ENCODE results near the gene PTBP3. TPM values are rescaled to one million over a fixed set of nuclear protein-coding genes. Genes with fewer than 3 reads are reported as not detected.
A peak's percentile ranks its signal among the peaks of the same experiment; 100 is the strongest.

The PTBP3 gene
- total RNA-seq, 4 donors from 2014 or later = 52.1 to 126 (median 71.0) TPM

DNA sequence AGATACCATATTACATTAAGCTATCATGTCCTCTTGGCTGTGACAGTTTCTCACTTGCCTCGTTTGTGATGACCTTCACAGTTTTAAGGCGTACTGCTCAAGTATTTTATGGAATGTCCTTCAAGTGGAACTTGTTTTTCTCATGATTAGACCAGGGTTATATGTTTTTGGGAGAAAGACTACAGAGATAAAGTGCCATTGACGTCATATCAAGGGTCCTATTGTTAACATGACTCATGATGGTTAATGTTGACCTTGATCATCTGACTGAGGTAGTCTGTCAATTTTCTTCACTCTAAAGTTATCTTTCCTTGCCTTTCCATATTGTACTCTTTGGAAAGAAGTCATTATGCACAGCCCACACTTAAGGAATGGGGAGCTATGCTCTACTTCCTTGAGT lies 17.8 kb upstream of the PTBP3 start:
- no peak overlapping the region for H3K4me3 ChIP-seq
- H3K9me3 ChIP-seq = no peaks in the 10 kb centered on the region
- DNase-seq = no peak
- no peaks in the 10 kb centered on the region for H3K27me3 ChIP-seq
- H3K27ac ChIP-seq = no peak overlapping the region
- no peaks in the 10 kb centered on the region for H3K36me3 ChIP-seq
- TF ChIP-seq POLR2A (IDR thresholded peaks at IDR 0.05) = no peak
- TF ChIP-seq, protein P1, sequence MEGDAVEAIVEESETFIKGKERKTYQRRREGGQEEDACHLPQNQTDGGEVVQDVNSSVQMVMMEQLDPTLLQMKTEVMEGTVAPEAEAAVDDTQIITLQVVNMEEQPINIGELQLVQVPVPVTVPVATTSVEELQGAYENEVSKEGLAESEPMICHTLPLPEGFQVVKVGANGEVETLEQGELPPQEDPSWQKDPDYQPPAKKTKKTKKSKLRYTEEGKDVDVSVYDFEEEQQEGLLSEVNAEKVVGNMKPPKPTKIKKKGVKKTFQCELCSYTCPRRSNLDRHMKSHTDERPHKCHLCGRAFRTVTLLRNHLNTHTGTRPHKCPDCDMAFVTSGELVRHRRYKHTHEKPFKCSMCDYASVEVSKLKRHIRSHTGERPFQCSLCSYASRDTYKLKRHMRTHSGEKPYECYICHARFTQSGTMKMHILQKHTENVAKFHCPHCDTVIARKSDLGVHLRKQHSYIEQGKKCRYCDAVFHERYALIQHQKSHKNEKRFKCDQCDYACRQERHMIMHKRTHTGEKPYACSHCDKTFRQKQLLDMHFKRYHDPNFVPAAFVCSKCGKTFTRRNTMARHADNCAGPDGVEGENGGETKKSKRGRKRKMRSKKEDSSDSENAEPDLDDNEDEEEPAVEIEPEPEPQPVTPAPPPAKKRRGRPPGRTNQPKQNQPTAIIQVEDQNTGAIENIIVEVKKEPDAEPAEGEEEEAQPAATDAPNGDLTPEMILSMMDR (IDR thresholded peaks at IDR 0.05) = no peak
- H3K4me1 ChIP-seq = peaks cover 0 to 13% (median 5%) of the 10 kb centered on the region in 4 donors

GRCh38 chr9:112349008-112349333 lies 15.6 kb upstream of the PTBP3 start:
- no peaks in the 10 kb centered on the region for H3K27me3 ChIP-seq
- peak overlapping the region in 3 of 4 donors; percentile 34 to 48 (median 38) for H3K4me3 ChIP-seq
- peaks cover 0 to 13% (median 5%) of the 10 kb centered on the region in 4 donors for H3K4me1 ChIP-seq
- H3K36me3 ChIP-seq = no peaks in the 10 kb centered on the region
- no peaks in the 10 kb centered on the region for H3K9me3 ChIP-seq
- DNase-seq = no peak
- no peak for TF ChIP-seq POLR2A (IDR thresholded peaks at IDR 0.05)
- TF ChIP-seq, protein P1 (IDR thresholded peaks at IDR 0.05) = no peak
- H3K27ac ChIP-seq = peak overlapping the region in 3 of 4 donors; percentile 13 to 70 (median 66)

DNA sequence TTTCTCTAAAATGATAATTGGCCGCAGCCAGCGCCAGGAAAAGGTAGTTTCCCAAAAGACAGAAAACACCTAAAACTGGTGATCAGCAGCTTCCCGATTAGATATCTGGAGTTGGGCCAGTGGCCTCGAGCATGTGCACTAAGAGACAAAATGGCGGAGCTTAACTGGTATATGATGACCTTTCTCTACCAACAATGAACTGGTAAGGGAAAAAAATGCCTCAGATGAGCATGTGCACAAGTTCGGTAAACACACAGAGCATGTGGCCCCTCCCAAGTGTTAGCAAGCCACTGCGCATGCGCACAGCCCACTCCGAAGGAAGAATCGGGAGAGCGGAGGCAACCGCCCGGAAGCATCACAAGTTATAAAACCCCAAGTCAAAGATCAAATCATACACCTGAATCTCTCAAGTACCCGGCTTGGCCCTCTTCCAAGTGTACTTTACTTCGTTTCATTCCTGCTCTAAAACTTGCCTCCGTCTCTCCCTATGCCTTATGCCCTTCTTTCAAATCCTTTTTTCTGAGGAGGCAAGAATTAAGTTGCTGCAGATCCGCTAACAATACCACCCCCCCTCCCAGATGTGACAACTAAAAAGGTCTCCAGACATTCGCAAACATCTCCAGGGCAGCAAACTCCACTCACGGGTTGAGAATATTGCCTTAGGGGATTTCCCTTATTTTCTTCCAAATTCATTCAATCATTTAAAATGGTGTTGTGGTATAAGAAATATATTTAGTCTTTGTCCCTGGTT lies 15.0 kb upstream of the PTBP3 start:
- H3K27me3 ChIP-seq = no peaks in the 10 kb centered on the region
- no peaks in the 10 kb centered on the region for H3K9me3 ChIP-seq
- peaks cover 0 to 13% (median 5%) of the 10 kb centered on the region in 4 donors for H3K4me1 ChIP-seq
- TF ChIP-seq POLR2A (IDR thresholded peaks at IDR 0.05) = no peak
- H3K4me3 ChIP-seq = peak overlapping the region in 3 of 4 donors; percentile 34 to 48 (median 38)
- peak overlapping the region; percentile 13 to 70 (median 46) for H3K27ac ChIP-seq
- no peaks in the 10 kb centered on the region for H3K36me3 ChIP-seq
- DNase-seq = peak; percentile 71 to 94 (median 92)

GRCh38 chr9:112341730-112342129 lies 8.3 kb upstream of the PTBP3 start:
- Histone ChIP-seq H3K36me3 (no peaks in the 10 kb centered on the region), H3K9me3 (no peaks in the 10 kb centered on the region), H3K27ac (no peak overlapping the region), H3K4me1 (no peaks in the 10 kb centered on the region), H3K4me3 (no peak overlapping the region), H3K27me3 (no peaks in the 10 kb centered on the region)
- no peak for DNase-seq
- TF ChIP-seq POLR2A (IDR thresholded peaks at IDR 0.05) = no peak
- TF ChIP-seq, protein P1 (IDR thresholded peaks at IDR 0.05) = no peak

GRCh38 chr9:112339886-112340285 lies 6.5 kb upstream of the PTBP3 start:
- H3K9me3 ChIP-seq = no peaks in the 10 kb centered on the region
- no peaks in the 10 kb centered on the region for H3K36me3 ChIP-seq
- TF ChIP-seq, protein P1 (IDR thresholded peaks at IDR 0.05) = no peak
- no peak for DNase-seq
- H3K4me3 ChIP-seq = no peak overlapping the region
- no peak overlapping the region for H3K27ac ChIP-seq
- no peaks in the 10 kb centered on the region for H3K4me1 ChIP-seq
- H3K27me3 ChIP-seq = no peaks in the 10 kb centered on the region

DNA sequence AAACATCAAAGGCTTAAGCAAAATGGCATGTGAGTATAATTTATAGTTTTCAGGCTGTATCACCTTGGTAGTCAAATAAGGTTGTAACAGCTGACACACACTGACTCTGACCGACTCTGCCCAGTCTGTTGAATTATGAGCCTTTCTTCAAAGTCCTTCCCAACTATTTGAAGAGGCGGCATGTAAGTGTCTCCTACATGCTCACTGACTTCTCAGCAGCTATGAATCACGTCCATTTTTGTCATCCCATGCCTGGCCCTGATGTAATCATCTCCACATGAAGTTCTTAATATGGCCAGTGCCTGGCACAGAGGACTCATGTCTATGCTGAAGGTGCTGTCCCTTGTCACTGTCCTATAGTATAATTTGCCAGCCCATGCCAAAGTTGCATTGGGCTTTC lies 5.1 kb upstream of the PTBP3 start:
- Histone ChIP-seq H3K27me3 (no peaks in the 10 kb centered on the region), H3K27ac (peak overlapping the region in 1 of 4 donors; percentile 58), H3K36me3 (no peaks in the 10 kb centered on the region), H3K4me1 (no peaks in the 10 kb centered on the region), H3K4me3 (no peak overlapping the region), H3K9me3 (no peaks in the 10 kb centered on the region)
- DNase-seq = peak in 1 of 3 donors; percentile 60
- TF ChIP-seq, protein P1 (IDR thresholded peaks at IDR 0.05) = peak in 1 of 6 experiments; percentile 16
- TF ChIP-seq POLR2A (IDR thresholded peaks at IDR 0.05) = peak in 1 of 2 donors; percentile 14
